Endothelial cell of umbilical vein (primary cell): Measurements from ENCODE around the gene HDAC3. TPM values are rescaled to one million over a fixed set of nuclear protein-coding genes. Genes with fewer than 3 reads are reported as not detected.
A peak's percentile ranks its signal among the peaks of the same experiment; 100 is the strongest.

Experiments
- BruUV-seq: library from RNA; stranded (reverse); fragments of 400-500 nt; replicated peaks from 2 replicates; lab custom pipeline; 2021; lab: Mats Ljungman, UMichigan
- CTCF ChIA-PET: fragments of 300-600, 350-600 bp; sonication (Branson Sonifier 250); formaldehyde crosslinking; loops from one replicate; lab custom pipeline; 2021; ENCODE audit warnings: antibody characterized with exemption, inconsistent platforms; lab: Charles Lee
- POLR2A ChIA-PET: fragments of 300-600, 350-600 bp; sonication (Branson Sonifier 250); formaldehyde crosslinking; loops from one replicate; lab custom pipeline; 2021; ENCODE audit warnings: antibody characterized with exemption, inconsistent platforms; lab: Charles Lee
- DNase-seq: peaks from one replicate; pipeline ENCODE4 v3.0.0-alpha.2; 2011; ENCODE audit warnings: low read depth, low spot score
- FAIRE-seq: peaks from 2 replicates; lab custom pipeline; 2011; peaks lifted over from hg19 to GRCh38; lab: Jason Lieb, UNC
- H2AFZ ChIP-seq: 2 replicates; pipeline ENCODE4 v1.6.0; 2012; ENCODE audit warnings: low read depth, low read length, control low read depth, inconsistent platforms
- H3K27ac ChIP-seq: 2 replicates; pipeline ENCODE4 v1.5.1; 2011; ENCODE audit warnings: low read depth, mild to moderate bottlenecking, control low read depth, low read length, moderate library complexity; ENCODE audit not compliant: insufficient read depth
- H3K27me3 ChIP-seq, 2 experiments: 2 replicates each; pipeline versions ENCODE4 v1.6.0 to v1.6.1; 2011; ENCODE audit warnings: low read length in 2 of 2, mixed read lengths in 1 of 2; ENCODE audit not compliant: control insufficient read depth in 2 of 2, insufficient read depth in 2 of 2
- H3K36me3 ChIP-seq, 2 experiments: 2 replicates in 1 of 2; 3 replicates in 1 of 2; pipeline ENCODE4 v1.5.1; 2011; ENCODE audit warnings: low read length in 2 of 2, mild to moderate bottlenecking in 1 of 2, moderate library complexity in 1 of 2; ENCODE audit not compliant: control insufficient read depth in 2 of 2, insufficient read depth in 2 of 2; ENCODE audit errors: extremely low read depth in 1 of 2
- H3K4me1 ChIP-seq: 3 replicates; pipeline ENCODE4 v1.5.1; 2011; ENCODE audit warnings: mild to moderate bottlenecking, low read length; ENCODE audit not compliant: control insufficient read depth, insufficient read depth; ENCODE audit errors: extremely low read depth
- H3K4me2 ChIP-seq: 2 replicates; pipeline ENCODE4 v1.6.1; 2011; ENCODE audit warnings: low read length, control low read depth, mixed read lengths; ENCODE audit not compliant: insufficient read depth
- H3K4me3 ChIP-seq, 3 experiments: fragments of 200-600 bp in 1 of 3; sonication (generic), shearing (Covaris generic) in 1 of 3; replicated peaks in 1 of 3; 2 replicates each; pipeline ENCODE4 v1.5.1; 2011 to 2016; ENCODE audit warnings: control low read depth in 3 of 3, low read length in 3 of 3, mild to moderate bottlenecking in 2 of 3, inconsistent platforms in 1 of 3, low read depth in 1 of 3, moderate library complexity in 1 of 3; ENCODE audit not compliant: insufficient read depth in 1 of 3
- H3K79me2 ChIP-seq: 2 replicates; pipeline ENCODE4 v1.6.0; 2012; ENCODE audit warnings: low read length, inconsistent platforms; ENCODE audit not compliant: control insufficient read depth, insufficient read depth
- H3K9ac ChIP-seq: replicated peaks from 2 replicates; pipeline ENCODE3; 2011; ENCODE audit warnings: low read length, control low read depth; ENCODE audit not compliant: insufficient read depth; ENCODE audit errors: extremely low read depth
- H3K9me1 ChIP-seq: replicated peaks from 3 replicates; pipeline ENCODE4 v1.6.0; 2011; ENCODE audit warnings: mild to moderate bottlenecking, low read length; ENCODE audit not compliant: control insufficient read depth, insufficient read depth; ENCODE audit errors: extremely low read depth
- H3K9me3 ChIP-seq: replicated peaks from 2 replicates; pipeline ENCODE4 v1.5.1; 2012; ENCODE audit warnings: low read length, inconsistent platforms; ENCODE audit not compliant: control insufficient read depth, insufficient read depth
- H4K20me1 ChIP-seq: replicated peaks from 2 replicates; pipeline ENCODE3; 2011; ENCODE audit warnings: mild to moderate bottlenecking, low read length; ENCODE audit not compliant: control insufficient read depth, insufficient read depth; ENCODE audit errors: extremely low read depth
- CTCF ChIP-seq, 2 donors: IDR thresholded peaks; 1 replicate in 1 of 2; 2 replicates in 1 of 2; pipeline ENCODE4 v1.5.1; 2011; ENCODE audit warnings: low read length in 2 of 2, mild to moderate bottlenecking in 2 of 2, moderate library complexity in 2 of 2, control low read depth in 1 of 2, inconsistent platforms in 1 of 2, low read depth in 1 of 2; ENCODE audit not compliant: insufficient read depth in 1 of 2; ENCODE audit errors: extremely low read depth in 1 of 2
- EZH2 ChIP-seq: IDR thresholded peaks from 2 replicates; pipeline ENCODE4 v1.6.1; 2012; ENCODE audit warnings: borderline replicate concordance, low read depth, mild to moderate bottlenecking, moderate library complexity, low read length, inconsistent platforms; ENCODE audit not compliant: severe bottlenecking
- FOS ChIP-seq: IDR thresholded peaks from 2 replicates; pipeline ENCODE4 v1.6.1; 2011; ENCODE audit warnings: mild to moderate bottlenecking, low read length, moderate library complexity, borderline replicate concordance; ENCODE audit not compliant: insufficient read depth
- GATA2 ChIP-seq: IDR thresholded peaks from 2 replicates; pipeline ENCODE4 v1.7.0; 2011; ENCODE audit warnings: low read depth, mild to moderate bottlenecking, moderate library complexity, mixed read lengths, low read length; ENCODE audit not compliant: insufficient read length, insufficient read depth
- JUN ChIP-seq: IDR thresholded peaks from 2 replicates; pipeline ENCODE4 v1.6.1; 2011; ENCODE audit warnings: borderline replicate concordance, low read depth; ENCODE audit not compliant: insufficient read length, insufficient read depth
- MAX ChIP-seq: IDR thresholded peaks from 2 replicates; pipeline ENCODE4 v1.6.1; 2011; ENCODE audit not compliant: insufficient read depth, insufficient read length
- MYC ChIP-seq: IDR thresholded peaks from one replicate; pipeline ENCODE4 v1.6.1; 2011; ENCODE audit warnings: mild to moderate bottlenecking, low read depth, low read length
- POLR2A ChIP-seq: IDR thresholded peaks from 2 replicates; pipeline ENCODE4 v1.6.1; 2012; ENCODE audit warnings: low read depth, mild to moderate bottlenecking, control low read depth, low read length
- POLR2AphosphoS5 ChIP-seq: IDR thresholded peaks from 2 replicates; pipeline ENCODE4 v1.6.1; 2012; ENCODE audit warnings: low read depth, mild to moderate bottlenecking, control low read depth, low read length, moderate library complexity; ENCODE audit not compliant: insufficient read depth
- dilution Hi-C: fragments of 300-500 bp; cut with MboI; formaldehyde crosslinking; loops from one replicate; pipeline ENCODE4 v1.15.0; 2019; ENCODE audit warnings: low sequenced_read_pairs; ENCODE audit not compliant: extremely low pct_ligation_motif_present
- intact Hi-C: fragments of 100-400 bp; cut with micrococcal nuclease; formaldehyde crosslinking; loops from one replicate; pipeline ENCODE4 v1.10.0; 2022
- polyA plus RNA-seq, 4 experiments: library from polyadenylated mRNA; depleted of rRNA in 3 of 4; stranded (reverse) in 3 of 4; unstranded in 1 of 4; fragments of >200 nt; gene quantifications; 2 replicates each; pipeline versions ENCODE4 v1.2.1 to v1.2.3, GENCODE V29; 2011 to 2012; ENCODE audit warnings: missing spikeins in 1 of 4
- total RNA-seq: library from RNA; stranded (reverse); gene quantifications from 2 replicates; pipeline ENCODE4 v1.2.3, GENCODE V29; 2021

HDAC3 gene
- total and polyA plus RNA-seq, 2 donors (not counting 3 experiments of a cell fraction or from before 2014, with no cell fraction given) = 58.5 to 75.5 TPM

- DNase-seq = no peak
- CTCF ChIA-PET = interaction anchor here (0.6 to 2.4 kb wide), 8 partner anchors 10 to 291 kb away, joined by 3 to 16 read pairs (median 4); no protein-coding TSS in a partner anchor
- H2AFZ ChIP-seq = no peak overlapping the region
These were observed 32.9 kb upstream of the HDAC3 start for GRCh38 chr5:141669520-141669919.

More at GRCh38 chr5:141669520-141669919, 32.9 kb upstream of the HDAC3 start:
- Histone ChIP-seq H3K9me3 (no peaks in the 10 kb centered on the region), H3K4me2 (no peak overlapping the region), H4K20me1 (no peaks in the 10 kb centered on the region), H3K36me3 (peaks cover 22 to 57% of the 10 kb centered on the region in 2 experiments), H3K27ac (no peak overlapping the region), H3K9me1 (no peaks in the 10 kb centered on the region), H3K27me3 (no peaks in the 10 kb centered on the region), H3K4me3 (no peak overlapping the region), H3K9ac (no peak overlapping the region), H3K79me2 (peaks cover 13% of the 10 kb centered on the region), H3K4me1 (peaks cover 7% of the 10 kb centered on the region)
- no peak for FAIRE-seq
- intact Hi-C loops (no loop called here), dilution Hi-C loops (no loop called here)
- TF ChIP-seq CTCF (IDR thresholded peaks at IDR 0.05; ENCODE audit: extremely low read depth in 1 of 2, insufficient read depth in 1 of 2, low read depth in 1 of 2, low read length in 2 of 2) (peak in 1 of 2 donors; percentile 4), GATA2 (no peak), MYC (no peak), POLR2A (peak; percentile 13), EZH2 (no peak), JUN (no peak), MAX (no peak), POLR2AphosphoS5 (no peak), FOS (no peak)
- POLR2A ChIA-PET = interaction anchor here (0.6 kb wide), 1 partner anchor 164 kb away, joined by 3 read pairs; no protein-coding TSS in a partner anchor
- BruUV-seq = no TSS peak
